SK-N-SH (cell line): ENCODE data around the gene DLG2. TPM values are rescaled to one million over a fixed set of nuclear protein-coding genes. Genes with fewer than 3 reads are reported as not detected.

Experiments
- CTCF ChIA-PET: fragments of 300-600, 350-600 bp; formaldehyde crosslinking; extraction: SDS; loops from one replicate; lab custom pipeline; 2021; lab: Yijun Ruan, JAX
- POLR2A ChIA-PET: fragments of 350-600 bp; sonication (Branson Sonifier 250); formaldehyde crosslinking; extraction: SDS; loops from one replicate; lab custom pipeline; 2020; ENCODE audit warnings: antibody characterized with exemption, inconsistent platforms; lab: Yijun Ruan, JAX
- DNase-seq: peaks from one replicate; pipeline ENCODE4 v3.0.0; 2012
- H2AFZ ChIP-seq: fragments of 200-600 bp; sonication (generic); 2 replicates; pipeline ENCODE4 v1.8.1; 2016; ENCODE audit warnings: antibody characterized with exemption, mild to moderate bottlenecking, low read depth
- H3F3A ChIP-seq: fragments of 200-600 bp; sonication (generic); replicated peaks from 2 replicates; pipeline ENCODE3; 2016; ENCODE audit warnings: antibody characterized with exemption, mild to moderate bottlenecking; ENCODE audit not compliant: insufficient read depth
- H3K27ac ChIP-seq, 2 experiments: fragments of 200-500 bp in 1 of 2; fragments of 200-600 bp in 1 of 2; sonication (Bioruptor generic) in 1 of 2; sonication (generic), shearing (Covaris generic) in 1 of 2; 2 replicates each; pipeline versions ENCODE4 v1.5.1 to v1.6.1; 2014 to 2016; ENCODE audit warnings: low read depth in 2 of 2, inconsistent platforms in 1 of 2, low read length in 1 of 2, mild to moderate bottlenecking in 1 of 2, mixed read lengths in 1 of 2
- H3K27me3 ChIP-seq: fragments of 200-600 bp; sonication (generic), shearing (Covaris generic); 2 replicates; pipeline ENCODE4 v1.6.1; 2016; ENCODE audit warnings: mixed run types; ENCODE audit not compliant: insufficient read depth
- H3K36me3 ChIP-seq, 2 experiments: fragments of 200-500 bp in 1 of 2; fragments of 200-600 bp in 1 of 2; sonication (Bioruptor generic) in 1 of 2; sonication (generic) in 1 of 2; replicated peaks in 1 of 2; 2 replicates each; pipeline versions ENCODE3 to v1.5.1; 2014 to 2016; ENCODE audit warnings: low read length in 1 of 2, mild to moderate bottlenecking in 1 of 2; ENCODE audit not compliant: insufficient read depth in 2 of 2, control insufficient read depth in 1 of 2
- H3K4me1 ChIP-seq, 2 experiments: fragments of 200-500 bp in 1 of 2; fragments of 200-600 bp in 1 of 2; sonication (Bioruptor generic) in 1 of 2; sonication (generic), shearing (Covaris generic) in 1 of 2; 2 replicates each; pipeline versions ENCODE4 v1.5.1 to v1.6.1; 2014 to 2016; ENCODE audit warnings: low read depth in 1 of 2, low read length in 1 of 2, mixed run types in 1 of 2; ENCODE audit not compliant: insufficient read depth in 2 of 2, control insufficient read depth in 1 of 2
- H3K4me2 ChIP-seq: fragments of 200-600 bp; sonication (generic), shearing (Covaris generic); 2 replicates; pipeline ENCODE4 v1.6.1; 2017; ENCODE audit warnings: mixed run types
- H3K4me3 ChIP-seq, 2 experiments: fragments of 200-500 bp in 1 of 2; fragments of 200-600 bp in 1 of 2; sonication (Bioruptor generic) in 1 of 2; sonication (generic), shearing (Covaris generic) in 1 of 2; 2 replicates each; pipeline versions ENCODE4 v1.5.1 to v1.8.1; 2014 to 2016; ENCODE audit warnings: low read depth in 2 of 2, inconsistent platforms in 1 of 2, low read length in 1 of 2, mild to moderate bottlenecking in 1 of 2, mixed read lengths in 1 of 2, moderate library complexity in 1 of 2
- H3K79me2 ChIP-seq: fragments of 200-600 bp; sonication (generic); 2 replicates; pipeline ENCODE4 v1.8.1; 2017; ENCODE audit warnings: mild to moderate bottlenecking; ENCODE audit not compliant: insufficient read depth
- H3K9ac ChIP-seq: fragments of 200-600 bp; sonication (generic); 2 replicates; pipeline ENCODE4 v1.6.1; 2017; ENCODE audit warnings: mixed run types
- H3K9me2 ChIP-seq: fragments of 200-600 bp; sonication (generic); 2 replicates; pipeline ENCODE4 v1.6.1; 2017; ENCODE audit warnings: mixed run types
- H3K9me3 ChIP-seq: fragments of 200-600 bp; sonication (generic); 2 replicates; pipeline ENCODE4 v1.6.1; 2017; ENCODE audit warnings: mixed run types, mild to moderate bottlenecking, moderate library complexity
- H4K20me1 ChIP-seq: fragments of 200-600 bp; sonication (generic); 2 replicates; pipeline ENCODE4 v1.6.1; 2017; ENCODE audit warnings: mild to moderate bottlenecking, mixed run types; ENCODE audit not compliant: insufficient read depth
- CHD2 ChIP-seq: fragments of 150-350 bp; IDR thresholded peaks from 2 replicates; pipeline ENCODE4 v1.6.1; 2018; ENCODE audit warnings: low read length; ENCODE audit not compliant: partially characterized antibody
- EP300 ChIP-seq, 2 experiments: IDR thresholded peaks; 2 replicates each; pipeline versions ENCODE4 v1.4.0 to v1.6.1; 2012; ENCODE audit warnings: borderline replicate concordance in 1 of 2, low read depth in 1 of 2, low read length in 1 of 2
- EZH2phosphoT487 ChIP-seq: fragments of 200-600 bp; sonication (generic); IDR thresholded peaks from 2 replicates; pipeline ENCODE4 v1.6.1; 2017; ENCODE audit warnings: low read depth, mixed run types, mild to moderate bottlenecking, antibody characterized with exemption, moderate library complexity, borderline replicate concordance
- FOSL2 ChIP-seq: IDR thresholded peaks from 2 replicates; pipeline ENCODE4 v1.4.0; 2012; ENCODE audit warnings: low read depth, mild to moderate bottlenecking, moderate library complexity, borderline replicate concordance
- FOXJ3 ChIP-seq: sonication (generic); formaldehyde crosslinking; IDR thresholded peaks from 2 replicates; pipeline ENCODE4 v1.5.1; 2020; ENCODE audit warnings: mild to moderate bottlenecking, missing genetic modification reagents
- FOXM1 ChIP-seq: IDR thresholded peaks from 2 replicates; pipeline ENCODE4 v1.4.0; 2012; ENCODE audit warnings: low read depth, mild to moderate bottlenecking
- GABPA ChIP-seq: IDR thresholded peaks from 2 replicates; pipeline ENCODE4 v1.4.0; 2012; ENCODE audit warnings: low read depth, mild to moderate bottlenecking
- GATA2 ChIP-seq: sonication (generic); formaldehyde crosslinking; IDR thresholded peaks from 2 replicates; pipeline ENCODE4 v1.5.0; 2020; ENCODE audit warnings: mild to moderate bottlenecking, missing genetic modification reagents
- JUND ChIP-seq: IDR thresholded peaks from 2 replicates; pipeline ENCODE4 v1.4.0; 2012
- MEF2A ChIP-seq: IDR thresholded peaks from 2 replicates; pipeline ENCODE4 v1.4.0; 2012; ENCODE audit warnings: low read depth, borderline replicate concordance
- POLR2AphosphoS5 ChIP-seq: IDR thresholded peaks from 2 replicates; pipeline ENCODE4 v1.6.1; 2012; ENCODE audit warnings: low read depth, low read length
- RAD21 ChIP-seq: IDR thresholded peaks from 2 replicates; pipeline ENCODE4 v1.6.1; 2012; ENCODE audit warnings: mild to moderate bottlenecking, low read length
- RCOR1 ChIP-seq: fragments of 150-350 bp; IDR thresholded peaks from 2 replicates; pipeline ENCODE4 v1.6.1; 2017; ENCODE audit warnings: antibody characterized with exemption, low read length
- RFX5 ChIP-seq: IDR thresholded peaks from 2 replicates; pipeline ENCODE4 v1.6.1; 2012; ENCODE audit warnings: mild to moderate bottlenecking, improper control_type of control experiment, low read length
- RXRA ChIP-seq: IDR thresholded peaks from 2 replicates; pipeline ENCODE4 v1.4.0; 2012; ENCODE audit warnings: low read depth, mild to moderate bottlenecking, borderline replicate concordance
- SIN3A ChIP-seq: IDR thresholded peaks from 2 replicates; pipeline ENCODE4 v1.6.1; 2012; ENCODE audit warnings: low read depth, mild to moderate bottlenecking, low read length, moderate library complexity, borderline replicate concordance
- TAF1 ChIP-seq: IDR thresholded peaks from 2 replicates; pipeline ENCODE4 v1.6.1; 2012; ENCODE audit warnings: low read depth, mild to moderate bottlenecking, low read length, moderate library complexity, borderline replicate concordance
- YY1 ChIP-seq: IDR thresholded peaks from 2 replicates; pipeline ENCODE4 v1.4.0; 2012; ENCODE audit warnings: low read depth, mild to moderate bottlenecking
- WGBS: methylation state at CpG from one replicate; pipeline ENCODE4 v1.1.6; 2017; ENCODE audit warnings: low lambda C conversion rate; 5-methylcytosine and 5-hydroxymethylcytosine counted together
- polyA plus RNA-seq, 3 experiments: library from polyadenylated mRNA; depleted of rRNA; stranded (reverse); fragments of >200 nt; gene quantifications; 2 replicates each; pipeline ENCODE4 v1.2.3, GENCODE V29; 2012
- TF ChIP-seq, protein P1 (sequence below): IDR thresholded peaks from 2 replicates; pipeline ENCODE4 v1.6.1; 2012; ENCODE audit warnings: mild to moderate bottlenecking, low read depth, low read length, moderate library complexity
- TF ChIP-seq, protein P2 (sequence below): IDR thresholded peaks from 2 replicates; pipeline ENCODE4 v1.4.0; 2012; ENCODE audit warnings: low read depth, borderline replicate concordance

Gene DLG2
- polyA plus RNA-seq, 1 of the 3 experiments (the other 2 are of a cell fraction), result 0.21 TPM

DNA sequence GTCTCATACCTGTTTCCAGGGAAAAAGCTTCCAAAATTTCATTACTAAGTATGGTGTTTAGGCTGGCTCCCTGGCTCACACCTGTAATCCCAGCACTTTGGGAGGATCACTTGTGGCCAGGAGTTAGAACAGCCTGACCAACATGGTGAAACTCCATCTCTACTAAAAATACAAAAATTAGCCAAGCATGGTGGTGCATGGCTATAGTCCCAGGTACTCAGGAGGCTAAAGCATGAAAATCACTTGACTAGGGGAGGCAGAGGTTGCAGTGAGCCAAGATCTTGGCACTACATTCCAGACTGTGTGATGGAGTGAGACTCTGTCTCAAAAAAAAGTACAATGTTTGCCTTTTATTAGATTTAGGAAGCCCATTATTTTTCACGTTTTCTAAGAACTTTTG is 2009.5 kb downstream of the DLG2 start (continued):
- no peak for TF ChIP-seq GATA2
- TF ChIP-seq JUND, result no peak
- TF ChIP-seq TAF1, result no peak
- no peak for TF ChIP-seq RXRA
- TF ChIP-seq FOXM1, result no peak
- TF ChIP-seq, protein P1, sequence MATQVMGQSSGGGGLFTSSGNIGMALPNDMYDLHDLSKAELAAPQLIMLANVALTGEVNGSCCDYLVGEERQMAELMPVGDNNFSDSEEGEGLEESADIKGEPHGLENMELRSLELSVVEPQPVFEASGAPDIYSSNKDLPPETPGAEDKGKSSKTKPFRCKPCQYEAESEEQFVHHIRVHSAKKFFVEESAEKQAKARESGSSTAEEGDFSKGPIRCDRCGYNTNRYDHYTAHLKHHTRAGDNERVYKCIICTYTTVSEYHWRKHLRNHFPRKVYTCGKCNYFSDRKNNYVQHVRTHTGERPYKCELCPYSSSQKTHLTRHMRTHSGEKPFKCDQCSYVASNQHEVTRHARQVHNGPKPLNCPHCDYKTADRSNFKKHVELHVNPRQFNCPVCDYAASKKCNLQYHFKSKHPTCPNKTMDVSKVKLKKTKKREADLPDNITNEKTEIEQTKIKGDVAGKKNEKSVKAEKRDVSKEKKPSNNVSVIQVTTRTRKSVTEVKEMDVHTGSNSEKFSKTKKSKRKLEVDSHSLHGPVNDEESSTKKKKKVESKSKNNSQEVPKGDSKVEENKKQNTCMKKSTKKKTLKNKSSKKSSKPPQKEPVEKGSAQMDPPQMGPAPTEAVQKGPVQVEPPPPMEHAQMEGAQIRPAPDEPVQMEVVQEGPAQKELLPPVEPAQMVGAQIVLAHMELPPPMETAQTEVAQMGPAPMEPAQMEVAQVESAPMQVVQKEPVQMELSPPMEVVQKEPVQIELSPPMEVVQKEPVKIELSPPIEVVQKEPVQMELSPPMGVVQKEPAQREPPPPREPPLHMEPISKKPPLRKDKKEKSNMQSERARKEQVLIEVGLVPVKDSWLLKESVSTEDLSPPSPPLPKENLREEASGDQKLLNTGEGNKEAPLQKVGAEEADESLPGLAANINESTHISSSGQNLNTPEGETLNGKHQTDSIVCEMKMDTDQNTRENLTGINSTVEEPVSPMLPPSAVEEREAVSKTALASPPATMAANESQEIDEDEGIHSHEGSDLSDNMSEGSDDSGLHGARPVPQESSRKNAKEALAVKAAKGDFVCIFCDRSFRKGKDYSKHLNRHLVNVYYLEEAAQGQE, result no peak
- TF ChIP-seq, all 33 proteins: peak for 0

DNA sequence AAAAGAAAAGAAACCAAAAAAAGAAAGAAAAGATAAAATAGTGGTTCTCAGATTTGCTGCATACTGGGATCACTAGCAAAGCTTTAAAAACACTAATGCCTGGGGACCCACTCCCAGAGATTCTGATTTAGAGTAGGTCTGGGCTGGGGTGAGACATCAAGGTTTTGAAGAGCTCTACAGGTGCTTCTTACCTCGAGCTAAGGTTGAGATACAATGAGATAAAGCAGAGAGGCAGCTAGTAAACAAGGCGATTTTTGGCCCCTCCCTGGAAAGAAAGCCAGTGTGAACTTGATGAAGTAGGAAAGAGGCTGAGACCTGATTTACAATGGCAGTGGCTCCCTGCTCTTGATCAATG is 2013.4 kb downstream of the DLG2 start:
- peaks cover 11 to 16% of the 10 kb centered on the region in 2 experiments; a peak in 3 of 4 replicates for H3K4me1 ChIP-seq
- H3K4me3 ChIP-seq, result no peak overlapping the region
- H3K36me3 ChIP-seq, result no peaks in the 10 kb centered on the region
- H3K27ac ChIP-seq, result no peak overlapping the region
- no peak for DNase-seq
- no peaks in the 10 kb centered on the region for H4K20me1 ChIP-seq
- ChIA-PET POLR2A (no interaction called here), CTCF (interaction anchor here (1.0 kb wide), 1 partner anchor 66 kb away, joined by 3 read pairs; no protein-coding TSS in a partner anchor)
- WGBS, result 23% methylated on average over 2 of the region's 2 CpGs
- H3K27me3 ChIP-seq, result no peaks in the 10 kb centered on the region
- H2AFZ ChIP-seq, result no peak overlapping the region
- H3K79me2 ChIP-seq, result no peaks in the 10 kb centered on the region
- TF ChIP-seq TAF1 (no peak), EZH2phosphoT487 (no peak)
- TF ChIP-seq, protein P2, sequence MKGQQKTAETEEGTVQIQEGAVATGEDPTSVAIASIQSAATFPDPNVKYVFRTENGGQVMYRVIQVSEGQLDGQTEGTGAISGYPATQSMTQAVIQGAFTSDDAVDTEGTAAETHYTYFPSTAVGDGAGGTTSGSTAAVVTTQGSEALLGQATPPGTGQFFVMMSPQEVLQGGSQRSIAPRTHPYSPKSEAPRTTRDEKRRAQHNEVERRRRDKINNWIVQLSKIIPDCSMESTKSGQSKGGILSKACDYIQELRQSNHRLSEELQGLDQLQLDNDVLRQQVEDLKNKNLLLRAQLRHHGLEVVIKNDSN, result no peak
- no peaks in the 10 kb centered on the region for H3K9me2 ChIP-seq
- no peaks in the 10 kb centered on the region for H3F3A ChIP-seq
- no peaks in the 10 kb centered on the region for H3K9me3 ChIP-seq
- H3K4me2 ChIP-seq, result no peak overlapping the region
- H3K9ac ChIP-seq, result no peak overlapping the region

DNA sequence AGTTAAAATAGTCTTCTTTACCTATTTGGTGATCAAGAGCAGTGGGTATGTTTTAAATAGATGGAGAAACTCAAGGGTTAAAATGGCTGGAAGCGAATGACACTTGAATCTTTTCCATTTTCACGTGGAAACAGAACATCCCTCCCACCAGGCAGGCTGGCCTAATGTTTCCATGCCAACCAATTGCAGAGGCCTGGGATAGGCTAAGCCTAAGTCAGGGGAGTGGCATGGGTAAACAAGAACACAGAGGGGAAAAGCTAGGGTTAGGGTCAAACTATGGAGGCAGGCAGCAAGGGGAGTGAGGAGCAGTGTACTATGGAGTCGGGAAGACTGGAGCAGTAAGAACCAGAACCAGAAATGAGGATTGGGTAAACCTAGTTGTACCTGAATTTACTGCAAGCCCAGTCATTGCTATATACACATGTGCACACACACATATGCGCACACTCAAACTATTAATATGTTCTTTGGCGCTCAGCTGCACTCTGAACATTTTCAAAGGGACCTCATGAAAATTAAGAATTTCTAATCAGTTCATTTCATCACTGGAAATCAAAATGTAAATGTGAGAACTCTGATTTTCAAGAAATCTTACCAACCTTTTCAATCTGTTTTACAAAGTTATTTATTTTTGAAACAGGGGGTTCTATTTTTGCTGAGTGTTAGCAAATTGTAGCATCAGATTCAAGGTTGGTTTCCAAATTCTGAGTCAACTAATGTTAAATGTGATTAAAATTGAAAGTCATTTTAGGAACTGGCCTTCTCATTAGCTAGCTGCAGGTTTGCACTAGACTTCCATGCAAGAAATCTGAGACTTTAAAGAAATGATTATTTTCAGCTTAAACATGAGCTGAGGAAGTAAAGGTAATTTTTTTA is 2014.0 kb downstream of the DLG2 start:
- no peaks in the 10 kb centered on the region for H4K20me1 ChIP-seq
- H2AFZ ChIP-seq, result no peak overlapping the region
- POLR2A ChIA-PET, result no interaction called here
- no peak overlapping the region for H3K9ac ChIP-seq
- CTCF ChIA-PET, result interaction anchor here (1.0 kb wide), 1 partner anchor 67 kb away, joined by 3 read pairs; no protein-coding TSS in a partner anchor
- H3K9me3 ChIP-seq, result no peaks in the 10 kb centered on the region
- H3K36me3 ChIP-seq, result no peaks in the 10 kb centered on the region
- H3F3A ChIP-seq, result no peaks in the 10 kb centered on the region
- no peak overlapping the region for H3K4me2 ChIP-seq
- H3K4me1 ChIP-seq, result peaks cover 11 to 16% of the 10 kb centered on the region in 2 experiments; a peak in 3 of 4 replicates
- H3K9me2 ChIP-seq, result no peaks in the 10 kb centered on the region
- peak; percentile 19 for DNase-seq
- H3K27me3 ChIP-seq, result no peaks in the 10 kb centered on the region
- TF ChIP-seq FOXM1, result no peak
- no peak for TF ChIP-seq RXRA
- no peak for TF ChIP-seq RFX5
- no peak for TF ChIP-seq MEF2A
- TF ChIP-seq EZH2phosphoT487, result no peak
- TF ChIP-seq FOSL2, result no peak
- TF ChIP-seq CHD2, result no peak
- TF ChIP-seq RAD21, result no peak
- no peak for TF ChIP-seq GATA2
- no peak for TF ChIP-seq RCOR1
- TF ChIP-seq YY1, result no peak
- no peak for TF ChIP-seq SIN3A
- no peak for TF ChIP-seq TAF1
- no peak for TF ChIP-seq EP300 (IDR thresholded peaks at IDR 0.05; ENCODE audit: borderline replicate concordance in 1 of 2, low read depth in 1 of 2, low read length in 1 of 2)
- TF ChIP-seq GABPA, result no peak
- TF ChIP-seq JUND, result no peak
- no peak for TF ChIP-seq POLR2AphosphoS5
- TF ChIP-seq FOXJ3 (CRISPR knock-in tag), result no peak
- H3K79me2 ChIP-seq, result no peaks in the 10 kb centered on the region
- H3K27ac ChIP-seq, result no peak overlapping the region
- 56% methylated on average over 5 of the region's 5 CpGs for WGBS
- no peak overlapping the region for H3K4me3 ChIP-seq
